Endothelial cell of umbilical vein (primary cell): Measurements from ENCODE around the gene DIP2B. TPM values are rescaled to one million over a fixed set of nuclear protein-coding genes. Genes with fewer than 3 reads are reported as not detected.

Source experiments
- BruUV-seq: library from RNA; stranded (reverse); fragments of 400-500 nt; replicated peaks from 2 replicates; lab custom pipeline; 2021; lab: Mats Ljungman, UMichigan
- CTCF ChIA-PET: fragments of 300-600, 350-600 bp; sonication (Branson Sonifier 250); formaldehyde crosslinking; loops from one replicate; lab custom pipeline; 2021; ENCODE audit warnings: antibody characterized with exemption, inconsistent platforms; lab: Charles Lee
- POLR2A ChIA-PET: fragments of 300-600, 350-600 bp; sonication (Branson Sonifier 250); formaldehyde crosslinking; loops from one replicate; lab custom pipeline; 2021; ENCODE audit warnings: antibody characterized with exemption, inconsistent platforms; lab: Charles Lee
- DNase-seq: peaks from one replicate; pipeline ENCODE4 v3.0.0-alpha.2; 2011; ENCODE audit warnings: low read depth, low spot score
- FAIRE-seq: peaks from 2 replicates; lab custom pipeline; 2011; peaks lifted over from hg19 to GRCh38; lab: Jason Lieb, UNC
- H2AFZ ChIP-seq: 2 replicates; pipeline ENCODE4 v1.6.0; 2012; ENCODE audit warnings: low read depth, low read length, control low read depth, inconsistent platforms
- H3K27ac ChIP-seq: 2 replicates; pipeline ENCODE4 v1.5.1; 2011; ENCODE audit warnings: low read depth, mild to moderate bottlenecking, control low read depth, low read length, moderate library complexity; ENCODE audit not compliant: insufficient read depth
- H3K27me3 ChIP-seq, 2 experiments: 2 replicates each; pipeline versions ENCODE4 v1.6.0 to v1.6.1; 2011; ENCODE audit warnings: low read length in 2 of 2, mixed read lengths in 1 of 2; ENCODE audit not compliant: control insufficient read depth in 2 of 2, insufficient read depth in 2 of 2
- H3K36me3 ChIP-seq, 2 experiments: 2 replicates in 1 of 2; 3 replicates in 1 of 2; pipeline ENCODE4 v1.5.1; 2011; ENCODE audit warnings: low read length in 2 of 2, mild to moderate bottlenecking in 1 of 2, moderate library complexity in 1 of 2; ENCODE audit not compliant: control insufficient read depth in 2 of 2, insufficient read depth in 2 of 2; ENCODE audit errors: extremely low read depth in 1 of 2
- H3K4me1 ChIP-seq: 3 replicates; pipeline ENCODE4 v1.5.1; 2011; ENCODE audit warnings: mild to moderate bottlenecking, low read length; ENCODE audit not compliant: control insufficient read depth, insufficient read depth; ENCODE audit errors: extremely low read depth
- H3K4me2 ChIP-seq: 2 replicates; pipeline ENCODE4 v1.6.1; 2011; ENCODE audit warnings: low read length, control low read depth, mixed read lengths; ENCODE audit not compliant: insufficient read depth
- H3K4me3 ChIP-seq, 3 experiments: fragments of 200-600 bp in 1 of 3; sonication (generic), shearing (Covaris generic) in 1 of 3; replicated peaks in 1 of 3; 2 replicates each; pipeline ENCODE4 v1.5.1; 2011 to 2016; ENCODE audit warnings: control low read depth in 3 of 3, low read length in 3 of 3, mild to moderate bottlenecking in 2 of 3, inconsistent platforms in 1 of 3, low read depth in 1 of 3, moderate library complexity in 1 of 3; ENCODE audit not compliant: insufficient read depth in 1 of 3
- H3K79me2 ChIP-seq: 2 replicates; pipeline ENCODE4 v1.6.0; 2012; ENCODE audit warnings: low read length, inconsistent platforms; ENCODE audit not compliant: control insufficient read depth, insufficient read depth
- H3K9ac ChIP-seq: replicated peaks from 2 replicates; pipeline ENCODE3; 2011; ENCODE audit warnings: low read length, control low read depth; ENCODE audit not compliant: insufficient read depth; ENCODE audit errors: extremely low read depth
- H3K9me1 ChIP-seq: replicated peaks from 3 replicates; pipeline ENCODE4 v1.6.0; 2011; ENCODE audit warnings: mild to moderate bottlenecking, low read length; ENCODE audit not compliant: control insufficient read depth, insufficient read depth; ENCODE audit errors: extremely low read depth
- H3K9me3 ChIP-seq: replicated peaks from 2 replicates; pipeline ENCODE4 v1.5.1; 2012; ENCODE audit warnings: low read length, inconsistent platforms; ENCODE audit not compliant: control insufficient read depth, insufficient read depth
- H4K20me1 ChIP-seq: replicated peaks from 2 replicates; pipeline ENCODE3; 2011; ENCODE audit warnings: mild to moderate bottlenecking, low read length; ENCODE audit not compliant: control insufficient read depth, insufficient read depth; ENCODE audit errors: extremely low read depth
- EZH2 ChIP-seq: IDR thresholded peaks from 2 replicates; pipeline ENCODE4 v1.6.1; 2012; ENCODE audit warnings: borderline replicate concordance, low read depth, mild to moderate bottlenecking, moderate library complexity, low read length, inconsistent platforms; ENCODE audit not compliant: severe bottlenecking
- FOS ChIP-seq: IDR thresholded peaks from 2 replicates; pipeline ENCODE4 v1.6.1; 2011; ENCODE audit warnings: mild to moderate bottlenecking, low read length, moderate library complexity, borderline replicate concordance; ENCODE audit not compliant: insufficient read depth
- GATA2 ChIP-seq: IDR thresholded peaks from 2 replicates; pipeline ENCODE4 v1.7.0; 2011; ENCODE audit warnings: low read depth, mild to moderate bottlenecking, moderate library complexity, mixed read lengths, low read length; ENCODE audit not compliant: insufficient read length, insufficient read depth
- JUN ChIP-seq: IDR thresholded peaks from 2 replicates; pipeline ENCODE4 v1.6.1; 2011; ENCODE audit warnings: borderline replicate concordance, low read depth; ENCODE audit not compliant: insufficient read length, insufficient read depth
- MYC ChIP-seq: IDR thresholded peaks from one replicate; pipeline ENCODE4 v1.6.1; 2011; ENCODE audit warnings: mild to moderate bottlenecking, low read depth, low read length
- POLR2A ChIP-seq: IDR thresholded peaks from 2 replicates; pipeline ENCODE4 v1.6.1; 2012; ENCODE audit warnings: low read depth, mild to moderate bottlenecking, control low read depth, low read length
- POLR2AphosphoS5 ChIP-seq: IDR thresholded peaks from 2 replicates; pipeline ENCODE4 v1.6.1; 2012; ENCODE audit warnings: low read depth, mild to moderate bottlenecking, control low read depth, low read length, moderate library complexity; ENCODE audit not compliant: insufficient read depth
- dilution Hi-C: fragments of 300-500 bp; cut with MboI; formaldehyde crosslinking; loops from one replicate; pipeline ENCODE4 v1.15.0; 2019; ENCODE audit warnings: low sequenced_read_pairs; ENCODE audit not compliant: extremely low pct_ligation_motif_present
- intact Hi-C: fragments of 100-400 bp; cut with micrococcal nuclease; formaldehyde crosslinking; loops from one replicate; pipeline ENCODE4 v1.10.0; 2022
- polyA plus RNA-seq, 4 experiments: library from polyadenylated mRNA; depleted of rRNA in 3 of 4; stranded (reverse) in 3 of 4; unstranded in 1 of 4; fragments of >200 nt; gene quantifications; 2 replicates each; pipeline versions ENCODE4 v1.2.1 to v1.2.3, GENCODE V29; 2011 to 2012; ENCODE audit warnings: missing spikeins in 1 of 4
- total RNA-seq: library from RNA; stranded (reverse); gene quantifications from 2 replicates; pipeline ENCODE4 v1.2.3, GENCODE V29; 2021
- TF ChIP-seq, protein P1 (sequence below): IDR thresholded peaks from 2 replicates; pipeline ENCODE4 v1.6.1; 2011; ENCODE audit not compliant: insufficient read depth, insufficient read length
- TF ChIP-seq, protein P2 (sequence below), 2 donors: IDR thresholded peaks; 1 replicate in 1 of 2; 2 replicates in 1 of 2; pipeline ENCODE4 v1.5.1; 2011; ENCODE audit warnings: low read length in 2 of 2, mild to moderate bottlenecking in 2 of 2, moderate library complexity in 2 of 2, control low read depth in 1 of 2, inconsistent platforms in 1 of 2, low read depth in 1 of 2; ENCODE audit not compliant: insufficient read depth in 1 of 2; ENCODE audit errors: extremely low read depth in 1 of 2

Gene DIP2B
- total and polyA plus RNA-seq, 2 donors (not counting 3 experiments of a cell fraction or from before 2014, with no cell fraction given), result 14.5 to 28.0 TPM

DNA sequence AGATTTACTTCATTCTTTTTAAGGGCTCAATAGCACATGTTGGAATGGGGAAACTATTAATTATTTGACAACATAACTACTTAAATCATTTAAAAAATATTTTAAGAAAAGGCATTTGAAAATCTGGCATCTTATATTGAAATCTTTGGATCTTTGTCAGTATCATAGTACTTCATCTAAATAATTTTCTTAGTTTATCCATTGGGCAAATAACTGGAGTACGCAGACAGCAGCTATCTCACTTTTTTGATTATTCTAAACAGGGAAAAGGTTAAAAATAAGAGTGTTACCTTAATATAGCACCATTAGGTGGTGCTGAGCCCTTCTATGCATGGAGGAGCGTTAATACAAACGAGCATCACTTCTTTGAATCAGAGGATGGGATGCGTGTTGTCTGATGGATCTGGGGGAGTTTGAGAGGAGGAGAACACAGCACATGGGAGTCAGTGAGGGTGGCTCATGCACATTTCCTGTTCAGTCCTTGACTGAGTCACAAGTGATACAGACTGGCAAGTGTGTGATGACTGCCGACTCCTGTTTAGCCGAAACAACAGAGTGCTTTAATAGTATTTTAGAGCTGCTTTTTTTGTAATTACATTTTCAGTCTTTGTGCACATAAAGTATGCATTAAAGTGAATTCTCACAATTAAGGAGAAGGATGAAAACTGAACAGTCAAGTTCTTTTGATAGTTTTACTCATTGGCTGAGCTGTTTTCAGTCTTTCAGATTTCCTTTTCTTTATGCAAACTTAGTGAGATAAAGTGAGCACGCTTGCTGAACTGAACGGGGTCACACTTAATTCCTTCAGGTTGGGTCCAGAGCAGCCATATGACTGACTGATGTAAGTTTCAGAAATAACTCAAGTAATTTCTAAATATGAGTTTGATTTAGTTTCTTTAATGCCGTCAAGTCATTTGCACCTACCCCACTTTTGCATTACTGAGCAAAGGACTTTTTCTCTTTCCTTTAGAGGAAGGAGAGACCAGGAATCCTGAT, 92.7 kb downstream of the DIP2B start:
- peak; percentile 80 for DNase-seq
- TF ChIP-seq GATA2, result no peak
- peak; percentile 87 for TF ChIP-seq FOS
- TF ChIP-seq POLR2A, result no peak
- TF ChIP-seq EZH2, result no peak
- peak; percentile 66 for TF ChIP-seq JUN
- TF ChIP-seq MYC, result peak; percentile 88
- TF ChIP-seq, protein P1, sequence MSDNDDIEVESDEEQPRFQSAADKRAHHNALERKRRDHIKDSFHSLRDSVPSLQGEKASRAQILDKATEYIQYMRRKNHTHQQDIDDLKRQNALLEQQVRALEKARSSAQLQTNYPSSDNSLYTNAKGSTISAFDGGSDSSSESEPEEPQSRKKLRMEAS, result peak; percentile 43
- peak; percentile 39 for TF ChIP-seq POLR2AphosphoS5
- TF ChIP-seq, protein P2, sequence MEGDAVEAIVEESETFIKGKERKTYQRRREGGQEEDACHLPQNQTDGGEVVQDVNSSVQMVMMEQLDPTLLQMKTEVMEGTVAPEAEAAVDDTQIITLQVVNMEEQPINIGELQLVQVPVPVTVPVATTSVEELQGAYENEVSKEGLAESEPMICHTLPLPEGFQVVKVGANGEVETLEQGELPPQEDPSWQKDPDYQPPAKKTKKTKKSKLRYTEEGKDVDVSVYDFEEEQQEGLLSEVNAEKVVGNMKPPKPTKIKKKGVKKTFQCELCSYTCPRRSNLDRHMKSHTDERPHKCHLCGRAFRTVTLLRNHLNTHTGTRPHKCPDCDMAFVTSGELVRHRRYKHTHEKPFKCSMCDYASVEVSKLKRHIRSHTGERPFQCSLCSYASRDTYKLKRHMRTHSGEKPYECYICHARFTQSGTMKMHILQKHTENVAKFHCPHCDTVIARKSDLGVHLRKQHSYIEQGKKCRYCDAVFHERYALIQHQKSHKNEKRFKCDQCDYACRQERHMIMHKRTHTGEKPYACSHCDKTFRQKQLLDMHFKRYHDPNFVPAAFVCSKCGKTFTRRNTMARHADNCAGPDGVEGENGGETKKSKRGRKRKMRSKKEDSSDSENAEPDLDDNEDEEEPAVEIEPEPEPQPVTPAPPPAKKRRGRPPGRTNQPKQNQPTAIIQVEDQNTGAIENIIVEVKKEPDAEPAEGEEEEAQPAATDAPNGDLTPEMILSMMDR (IDR thresholded peaks at IDR 0.05; ENCODE audit: extremely low read depth in 1 of 2, insufficient read depth in 1 of 2, low read depth in 1 of 2, low read length in 2 of 2), result no peak
- Histone ChIP-seq H3K9ac (peak overlapping the region; percentile 11), H3K27ac (peak overlapping the region; percentile 34), H3K27me3 (no peaks in the 10 kb centered on the region), H3K4me3 (peak overlapping the region in 1 of 3 experiments; percentile 13), H4K20me1 (no peaks in the 10 kb centered on the region), H3K4me1 (peaks cover 33% of the 10 kb centered on the region), H2AFZ (no peak overlapping the region), H3K9me3 (no peaks in the 10 kb centered on the region), H3K9me1 (no peaks in the 10 kb centered on the region), H3K79me2 (peaks cover 7% of the 10 kb centered on the region), H3K4me2 (peak overlapping the region; percentile 75), H3K36me3 (no peaks in the 10 kb centered on the region)
- no TSS peak for BruUV-seq
- peak; percentile 90 for FAIRE-seq
- intact Hi-C loops (loop anchor here (1.0 to 5.0 kb wide), 3 partner anchors 31 to 90 kb away; no protein-coding TSS in a partner anchor), dilution Hi-C loops (no loop called here)
- ChIA-PET CTCF (interaction anchor here (0.5 to 1.7 kb wide), 10 partner anchors 8 to 130 kb away, joined by 3 to 12 read pairs (median 3); partner anchors contain the start of gene DIP2B), POLR2A (no interaction called here)
